WERI-Rb-1 (cell line): Measurements from ENCODE around the gene KCNH4.
A peak's percentile ranks its signal among the peaks of the same experiment; 100 is the strongest.

Source experiments
- DNase-seq: peaks from one replicate; pipeline ENCODE4 v3.0.0-alpha.2; 2020
- H3K27ac ChIP-seq: fragments of 250-450 bp; sonication (Bioruptor Pico); 2 replicates; pipeline ENCODE4 v1.5.1; 2020; ENCODE audit warnings: mild to moderate bottlenecking, moderate library complexity
- H3K27me3 ChIP-seq: fragments of 250-450 bp; sonication (Bioruptor Pico); 2 replicates; pipeline ENCODE4 v1.5.1; 2021; ENCODE audit warnings: mild to moderate bottlenecking, low read depth, moderate library complexity; ENCODE audit not compliant: insufficient read depth, severe bottlenecking
- H3K36me3 ChIP-seq: fragments of 250-450 bp; sonication (Bioruptor Pico); 2 replicates; pipeline ENCODE4 v1.5.1; 2020; ENCODE audit warnings: mild to moderate bottlenecking, moderate library complexity
- H3K4me3 ChIP-seq: 2 replicates; pipeline ENCODE4 v1.5.1; 2011; ENCODE audit warnings: low read depth, mild to moderate bottlenecking, control low read depth, low read length
- H3K9me3 ChIP-seq: fragments of 250-450 bp; sonication (Bioruptor Pico); 2 replicates; pipeline ENCODE4 v1.5.1; 2021; ENCODE audit warnings: mild to moderate bottlenecking, moderate library complexity; ENCODE audit not compliant: severe bottlenecking
- TF ChIP-seq, protein P1 (sequence below): IDR thresholded peaks from 2 replicates; pipeline ENCODE4 v1.5.1; 2011; ENCODE audit warnings: low read depth, mild to moderate bottlenecking, control low read depth, inconsistent platforms, low read length

Gene KCNH4

DNA sequence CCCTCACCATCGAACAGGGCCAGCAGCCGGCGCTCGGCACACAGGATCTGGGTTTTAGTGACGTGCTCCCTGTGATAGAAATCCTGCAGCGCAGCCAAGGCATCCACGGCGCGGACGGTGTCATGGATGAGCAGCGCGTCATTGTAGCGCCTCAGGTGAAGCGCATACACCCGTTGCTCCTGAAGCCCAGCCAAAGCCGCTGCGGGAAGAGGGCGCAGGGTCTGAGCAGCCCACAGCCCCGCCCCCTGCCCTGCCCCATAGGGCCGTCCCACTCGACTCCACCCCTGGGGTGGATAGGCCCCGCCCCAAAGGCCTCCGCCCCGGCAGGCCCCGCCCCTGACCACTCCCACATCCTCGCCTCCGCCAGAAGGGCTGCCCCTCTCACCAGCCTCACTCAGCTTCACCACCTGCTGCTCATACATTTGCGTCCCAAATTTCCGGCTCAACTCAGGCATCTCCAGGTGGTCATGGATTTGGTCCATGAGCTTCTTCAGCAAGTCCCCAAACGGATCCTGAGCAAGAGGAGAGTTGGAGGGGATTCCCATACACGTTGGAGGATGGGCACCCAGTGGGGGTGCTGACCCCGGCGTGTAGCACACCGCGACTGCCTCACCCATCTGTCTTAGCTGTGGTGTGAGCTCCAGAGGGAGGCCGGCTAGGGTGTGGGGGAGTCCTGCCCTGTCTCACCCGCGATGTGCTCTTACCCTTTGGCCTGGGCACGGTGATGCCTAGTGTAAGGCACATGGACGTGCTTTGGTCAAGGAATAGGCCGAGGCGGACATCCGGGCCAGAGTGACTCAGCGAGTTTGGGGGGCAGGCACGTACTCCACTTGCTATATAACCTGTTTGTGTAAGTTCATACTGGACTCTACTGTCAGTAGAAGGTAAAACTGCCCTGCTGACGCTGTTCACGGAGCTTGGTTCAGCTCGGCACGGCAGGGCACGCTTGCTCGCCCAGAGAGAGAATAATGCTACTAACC lies 73.1 kb downstream of the KCNH4 start:
- Histone ChIP-seq H3K27me3 (no peaks in the 10 kb centered on the region), H3K36me3 (peaks cover 1% of the 10 kb centered on the region; the same call in 1 of the 2 replicates), H3K4me3 (peak overlapping the region; percentile 24), H3K27ac (peak overlapping the region; percentile 52), H3K9me3 (no peaks in the 10 kb centered on the region)
- TF ChIP-seq, protein P1, sequence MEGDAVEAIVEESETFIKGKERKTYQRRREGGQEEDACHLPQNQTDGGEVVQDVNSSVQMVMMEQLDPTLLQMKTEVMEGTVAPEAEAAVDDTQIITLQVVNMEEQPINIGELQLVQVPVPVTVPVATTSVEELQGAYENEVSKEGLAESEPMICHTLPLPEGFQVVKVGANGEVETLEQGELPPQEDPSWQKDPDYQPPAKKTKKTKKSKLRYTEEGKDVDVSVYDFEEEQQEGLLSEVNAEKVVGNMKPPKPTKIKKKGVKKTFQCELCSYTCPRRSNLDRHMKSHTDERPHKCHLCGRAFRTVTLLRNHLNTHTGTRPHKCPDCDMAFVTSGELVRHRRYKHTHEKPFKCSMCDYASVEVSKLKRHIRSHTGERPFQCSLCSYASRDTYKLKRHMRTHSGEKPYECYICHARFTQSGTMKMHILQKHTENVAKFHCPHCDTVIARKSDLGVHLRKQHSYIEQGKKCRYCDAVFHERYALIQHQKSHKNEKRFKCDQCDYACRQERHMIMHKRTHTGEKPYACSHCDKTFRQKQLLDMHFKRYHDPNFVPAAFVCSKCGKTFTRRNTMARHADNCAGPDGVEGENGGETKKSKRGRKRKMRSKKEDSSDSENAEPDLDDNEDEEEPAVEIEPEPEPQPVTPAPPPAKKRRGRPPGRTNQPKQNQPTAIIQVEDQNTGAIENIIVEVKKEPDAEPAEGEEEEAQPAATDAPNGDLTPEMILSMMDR, result 0 out of 2 replicates have a peak, but pooled peaks have one; percentile 1
- peak; percentile 99 for DNase-seq

DNA sequence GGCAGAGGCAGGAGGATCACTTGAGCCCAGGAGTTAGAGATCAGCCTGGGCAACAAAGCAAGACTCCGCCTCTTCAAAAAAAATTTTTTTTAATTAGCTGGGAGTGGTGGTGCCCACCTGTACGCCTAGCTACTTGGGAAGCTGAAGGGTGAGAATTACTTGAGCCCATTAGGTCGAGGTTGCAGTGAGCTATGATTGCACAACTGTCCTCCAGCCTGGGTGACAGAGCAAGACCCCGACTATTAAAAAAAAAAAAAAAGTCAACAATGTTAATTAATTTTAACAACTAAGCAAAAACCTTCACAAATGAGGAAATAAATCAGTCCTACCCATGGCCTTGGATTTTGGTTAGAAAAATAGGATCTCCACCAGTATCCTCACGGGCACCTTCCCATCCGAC lies 73.8 kb downstream of the KCNH4 start:
- Histone ChIP-seq H3K27ac (no peak overlapping the region), H3K27me3 (no peaks in the 10 kb centered on the region), H3K9me3 (no peaks in the 10 kb centered on the region), H3K36me3 (no peaks in the 10 kb centered on the region), H3K4me3 (peak overlapping the region; percentile 24)
- DNase-seq, result no peak
- TF ChIP-seq, protein P1, result no peak
